GM12874 (cell line): Measurements from ENCODE around the gene SMAD4.

Source experiments
- CTCF ChIP-seq: IDR thresholded peaks from 2 replicates; pipeline ENCODE4 v1.5.1; 2011; ENCODE audit warnings: low read depth, mild to moderate bottlenecking, control low read depth, low read length, moderate library complexity; ENCODE audit not compliant: insufficient read depth

The SMAD4 gene

DNA sequence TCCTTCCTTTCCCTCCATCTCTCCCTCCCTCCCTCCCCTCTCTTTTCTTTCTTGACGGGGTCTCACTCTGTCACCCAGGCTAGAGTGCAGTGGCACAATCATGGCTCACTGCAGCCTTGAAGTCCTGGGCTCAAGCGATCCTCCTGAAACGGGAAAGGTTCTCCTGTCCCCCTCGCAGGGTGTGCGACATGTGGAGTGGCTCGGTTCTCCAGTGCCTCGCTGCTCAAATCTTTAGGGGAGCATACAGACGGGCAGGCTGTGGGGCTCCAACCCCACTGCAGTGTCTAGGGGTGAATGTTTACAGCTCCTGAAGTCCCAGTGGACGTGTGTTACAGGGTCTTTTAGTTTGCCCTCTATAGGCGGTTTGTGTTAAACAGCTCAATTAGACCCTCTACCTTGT, 93.5 kb downstream of the SMAD4 start:
- no peak for TF ChIP-seq CTCF

GRCh38 chr18:51123936-51124486, 94.0 kb downstream of the SMAD4 start:
- TF ChIP-seq CTCF, result no peak

GRCh38 chr18:51125976-51126375, 96.0 kb downstream of the SMAD4 start:
- TF ChIP-seq CTCF, result no peak

GRCh38 chr18:51127664-51128063, 97.7 kb downstream of the SMAD4 start:
- no peak for TF ChIP-seq CTCF

GRCh38 chr18:51128533-51128932, 98.5 kb downstream of the SMAD4 start:
- TF ChIP-seq CTCF, result no peak

DNA sequence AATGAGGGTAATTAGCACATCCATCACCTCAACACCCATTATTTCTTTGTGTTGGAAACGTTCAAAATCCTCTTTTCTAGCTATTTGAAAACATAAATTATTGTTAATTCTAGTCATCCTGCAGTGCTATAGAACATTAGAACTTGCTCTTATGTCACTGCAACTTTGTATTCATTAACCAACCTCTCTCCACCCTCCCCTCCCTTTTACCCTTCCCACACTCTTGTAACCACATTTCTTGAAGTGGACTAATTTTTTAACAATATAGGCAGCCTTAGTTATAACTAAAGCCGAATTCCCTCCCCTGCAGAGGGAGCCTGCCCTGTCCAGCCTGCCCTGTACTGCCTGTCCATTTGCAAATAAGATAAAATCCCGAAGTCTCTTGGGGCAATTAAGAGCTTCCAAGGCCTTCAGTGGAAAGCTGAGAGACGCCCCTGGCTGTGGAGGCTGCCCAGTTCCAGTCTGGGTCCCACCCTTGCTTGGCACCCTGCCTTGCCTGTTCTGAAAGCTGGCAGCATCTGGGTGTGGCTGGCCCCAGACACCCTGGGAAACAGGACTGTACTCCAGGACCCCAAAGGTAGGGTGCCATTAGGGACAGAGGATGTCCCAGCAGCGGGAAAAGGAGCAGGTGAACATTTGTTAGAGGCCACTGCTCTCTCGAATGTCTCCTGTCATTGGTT, 102.4 kb downstream of the SMAD4 start:
- TF ChIP-seq CTCF, result no peak

DNA sequence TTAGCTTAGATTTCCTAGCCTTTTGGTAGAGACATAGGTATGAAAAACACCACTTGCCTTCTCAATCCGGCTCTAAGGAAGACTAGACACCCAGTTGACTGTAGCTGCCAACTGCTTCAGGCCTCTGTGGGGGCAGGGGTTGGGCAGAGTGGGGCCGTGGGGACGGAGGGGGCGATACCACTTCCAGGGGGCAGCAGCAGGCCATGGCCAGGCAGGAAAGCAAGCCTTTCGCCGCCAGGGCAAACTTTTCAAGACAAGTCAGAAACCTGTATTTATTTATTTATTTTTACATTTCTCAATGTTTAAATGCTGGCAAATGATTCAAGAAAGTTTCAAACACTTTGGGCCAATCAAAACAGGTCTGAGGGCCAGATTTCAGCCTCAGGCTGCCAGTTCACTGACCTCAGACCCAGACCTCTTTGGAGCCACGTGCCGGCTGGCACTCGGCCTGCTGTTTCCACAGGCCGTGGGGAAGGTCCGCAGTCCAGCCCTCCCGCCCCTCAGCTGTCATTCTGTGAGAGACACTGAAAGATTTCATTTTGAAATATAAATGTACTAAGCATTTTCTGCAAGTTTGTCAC, 103.7 kb downstream of the SMAD4 start:
- no peak for TF ChIP-seq CTCF
